Fibroblast of pulmonary artery (primary cell): Measurements from ENCODE around the gene DGCR6L.
"Not testable (repeated sequence)": the region's sequence is repeated elsewhere in the genome, so short reads cannot be mapped to it uniquely, and the experiment has no call there.

Experiments used
- DNase-seq: peaks from one replicate; pipeline ENCODE4 v3.0.0-alpha.2; 2010; ENCODE audit warnings: low read depth
- H3K4me3 ChIP-seq: replicated peaks from 2 replicates; pipeline ENCODE4 v1.5.1; 2011; ENCODE audit warnings: low read depth, mild to moderate bottlenecking, control low read depth, low read length, moderate library complexity
- TF ChIP-seq, protein P1 (sequence below): IDR thresholded peaks from 2 replicates; pipeline ENCODE4 v1.5.1; 2011; ENCODE audit warnings: mild to moderate bottlenecking, control low read depth, low read length, inconsistent platforms; ENCODE audit errors: missing control alignments

The DGCR6L gene

GRCh38 chr22:20312396-20313191 is 7.3 kb downstream of the DGCR6L start:
- no peak overlapping the region for H3K4me3 ChIP-seq
- no peak for DNase-seq
- TF ChIP-seq, protein P1, sequence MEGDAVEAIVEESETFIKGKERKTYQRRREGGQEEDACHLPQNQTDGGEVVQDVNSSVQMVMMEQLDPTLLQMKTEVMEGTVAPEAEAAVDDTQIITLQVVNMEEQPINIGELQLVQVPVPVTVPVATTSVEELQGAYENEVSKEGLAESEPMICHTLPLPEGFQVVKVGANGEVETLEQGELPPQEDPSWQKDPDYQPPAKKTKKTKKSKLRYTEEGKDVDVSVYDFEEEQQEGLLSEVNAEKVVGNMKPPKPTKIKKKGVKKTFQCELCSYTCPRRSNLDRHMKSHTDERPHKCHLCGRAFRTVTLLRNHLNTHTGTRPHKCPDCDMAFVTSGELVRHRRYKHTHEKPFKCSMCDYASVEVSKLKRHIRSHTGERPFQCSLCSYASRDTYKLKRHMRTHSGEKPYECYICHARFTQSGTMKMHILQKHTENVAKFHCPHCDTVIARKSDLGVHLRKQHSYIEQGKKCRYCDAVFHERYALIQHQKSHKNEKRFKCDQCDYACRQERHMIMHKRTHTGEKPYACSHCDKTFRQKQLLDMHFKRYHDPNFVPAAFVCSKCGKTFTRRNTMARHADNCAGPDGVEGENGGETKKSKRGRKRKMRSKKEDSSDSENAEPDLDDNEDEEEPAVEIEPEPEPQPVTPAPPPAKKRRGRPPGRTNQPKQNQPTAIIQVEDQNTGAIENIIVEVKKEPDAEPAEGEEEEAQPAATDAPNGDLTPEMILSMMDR: no peak

DNA sequence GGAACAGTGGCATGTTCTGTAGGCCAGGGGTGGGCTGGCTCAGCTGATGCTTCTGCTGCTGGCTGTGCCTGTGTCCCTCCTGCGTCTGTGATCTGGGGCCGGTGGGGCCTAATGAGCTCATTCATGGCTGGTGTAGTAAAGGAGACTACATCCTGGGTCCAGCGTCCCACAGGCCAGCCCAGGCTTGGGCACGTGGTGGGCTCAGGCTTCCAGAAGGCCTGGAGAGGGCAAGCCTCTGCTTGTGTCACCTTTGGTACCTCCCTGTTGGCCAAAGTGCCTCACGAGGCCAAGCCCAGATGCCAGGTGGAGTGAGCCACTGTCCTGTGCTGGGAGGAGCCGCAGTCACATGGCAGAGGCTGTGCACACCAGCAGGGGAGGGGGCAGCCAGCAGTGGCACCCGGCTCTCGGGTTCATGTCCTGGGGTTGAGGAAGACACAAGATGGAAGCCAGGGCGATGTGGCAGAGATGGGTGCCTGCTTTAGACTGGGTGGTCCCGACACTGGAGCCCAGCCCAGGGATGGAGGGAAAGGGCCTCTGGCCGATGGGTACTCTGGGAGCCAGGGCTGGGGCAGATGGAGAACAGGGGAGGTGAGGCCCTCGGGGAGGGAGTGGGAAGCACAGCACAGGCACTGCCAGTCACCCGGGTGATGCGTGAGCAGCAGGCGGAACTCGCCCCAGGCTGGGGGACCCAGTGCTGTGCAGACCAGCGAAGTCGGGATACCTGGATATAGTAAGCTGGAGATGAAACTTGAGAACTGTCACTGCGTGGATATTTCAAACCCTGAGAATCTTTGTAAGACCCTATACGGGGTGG is 8.4 kb downstream of the DGCR6L start:
- not testable (repeated sequence) for DNase-seq, H3K4me3 ChIP-seq

- H3K4me3 ChIP-seq, DNase-seq: not testable (repeated sequence)
Measured at GRCh38 chr22:20310773-20311172, 9.1 kb downstream of the DGCR6L start.

- H3K4me3 ChIP-seq, DNase-seq: not testable (repeated sequence)
Measured at GRCh38 chr22:20310180-20310579, 9.7 kb downstream of the DGCR6L start.

- not testable (repeated sequence) for H3K4me3 ChIP-seq, DNase-seq
Measured at GRCh38 chr22:20308806-20309650, 10.8 kb downstream of the DGCR6L start.

DNA sequence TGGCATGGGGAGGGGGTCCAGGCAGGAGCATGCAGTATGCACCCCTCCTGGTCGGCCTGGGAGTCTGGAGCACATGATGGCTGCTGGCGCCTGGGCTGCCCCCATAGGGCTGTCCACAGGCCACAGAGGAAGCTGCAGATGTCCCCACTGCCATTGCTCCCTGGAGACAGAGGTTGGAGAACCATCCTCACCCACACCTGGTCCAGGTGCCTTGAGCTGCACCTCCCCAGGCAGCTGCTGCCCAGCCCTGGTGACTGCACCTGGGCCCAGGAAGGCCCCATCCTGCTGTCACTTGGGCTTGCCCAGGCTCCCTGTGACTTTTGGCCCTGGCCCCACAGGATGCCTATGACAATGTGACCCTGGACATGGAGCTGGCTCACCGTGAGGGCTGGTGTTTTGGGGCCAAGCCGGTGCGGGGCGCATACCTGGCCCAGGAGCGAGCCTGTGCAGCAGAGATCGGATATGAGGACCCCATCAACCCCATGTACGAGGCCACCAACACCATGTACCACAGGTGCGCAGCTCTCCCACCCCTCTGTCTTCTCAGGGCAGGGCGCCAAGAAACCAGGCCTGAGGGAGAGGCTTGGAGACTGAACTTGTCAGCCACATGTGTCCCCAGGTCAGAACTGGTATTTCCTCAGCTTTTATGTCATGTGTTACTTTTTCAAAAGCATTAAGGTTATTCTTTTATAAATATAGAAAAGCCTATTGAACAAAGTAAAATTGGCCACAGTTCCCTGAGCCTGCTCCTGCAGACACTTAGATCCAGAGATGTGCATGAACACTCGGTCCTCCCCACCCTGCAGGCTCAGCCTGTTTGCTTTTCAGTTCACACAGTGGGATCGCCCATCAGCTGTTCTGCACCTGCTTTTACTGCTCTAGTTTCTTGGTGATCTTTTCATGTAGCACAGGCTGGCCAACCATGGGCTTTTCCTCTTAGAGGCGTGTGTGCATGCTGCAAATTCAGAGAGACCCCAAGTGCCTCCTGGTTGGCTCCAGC is 12.1 kb downstream of the DGCR6L start:
- not testable (repeated sequence) for DNase-seq, H3K4me3 ChIP-seq

DNA sequence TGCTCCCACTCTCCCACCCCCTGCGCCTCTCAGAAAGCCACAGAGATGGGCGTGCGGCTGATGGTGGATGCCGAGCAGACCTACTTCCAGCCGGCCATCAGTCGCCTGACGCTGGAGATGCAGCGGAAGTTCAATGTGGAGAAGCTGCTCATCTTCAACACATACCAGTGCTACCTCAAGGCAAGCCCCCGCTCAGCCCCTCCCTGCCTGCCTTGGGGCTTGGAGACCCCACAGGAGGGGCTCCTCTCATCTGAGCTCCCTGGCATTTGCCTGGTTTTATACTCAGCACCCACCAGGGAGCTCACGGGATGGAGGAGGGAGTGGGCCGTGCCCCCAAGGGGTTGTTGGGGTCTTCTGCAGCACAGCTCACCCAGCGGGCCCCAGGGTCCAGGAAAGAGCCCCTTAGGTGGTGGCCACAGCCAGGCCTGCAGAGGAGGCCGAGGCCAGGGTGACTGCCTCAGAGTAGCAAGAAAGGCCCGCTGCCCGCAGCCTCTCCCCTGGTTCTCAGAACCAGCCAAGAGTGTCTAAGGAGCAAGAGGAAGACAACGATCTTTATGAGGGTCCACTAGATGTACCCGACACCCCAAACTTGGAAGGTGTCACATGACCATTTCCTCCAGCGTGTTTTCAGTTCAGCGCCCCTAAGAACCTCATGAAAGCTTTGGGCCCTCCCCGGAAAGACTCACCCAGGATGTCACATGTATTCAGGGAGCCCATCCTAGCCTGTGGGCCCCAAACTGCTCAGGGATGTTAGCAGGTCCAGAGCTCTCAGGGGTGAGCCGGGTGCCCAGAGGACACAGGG is 13.0 kb downstream of the DGCR6L start:
- DNase-seq, H3K4me3 ChIP-seq: not testable (repeated sequence)

DNA sequence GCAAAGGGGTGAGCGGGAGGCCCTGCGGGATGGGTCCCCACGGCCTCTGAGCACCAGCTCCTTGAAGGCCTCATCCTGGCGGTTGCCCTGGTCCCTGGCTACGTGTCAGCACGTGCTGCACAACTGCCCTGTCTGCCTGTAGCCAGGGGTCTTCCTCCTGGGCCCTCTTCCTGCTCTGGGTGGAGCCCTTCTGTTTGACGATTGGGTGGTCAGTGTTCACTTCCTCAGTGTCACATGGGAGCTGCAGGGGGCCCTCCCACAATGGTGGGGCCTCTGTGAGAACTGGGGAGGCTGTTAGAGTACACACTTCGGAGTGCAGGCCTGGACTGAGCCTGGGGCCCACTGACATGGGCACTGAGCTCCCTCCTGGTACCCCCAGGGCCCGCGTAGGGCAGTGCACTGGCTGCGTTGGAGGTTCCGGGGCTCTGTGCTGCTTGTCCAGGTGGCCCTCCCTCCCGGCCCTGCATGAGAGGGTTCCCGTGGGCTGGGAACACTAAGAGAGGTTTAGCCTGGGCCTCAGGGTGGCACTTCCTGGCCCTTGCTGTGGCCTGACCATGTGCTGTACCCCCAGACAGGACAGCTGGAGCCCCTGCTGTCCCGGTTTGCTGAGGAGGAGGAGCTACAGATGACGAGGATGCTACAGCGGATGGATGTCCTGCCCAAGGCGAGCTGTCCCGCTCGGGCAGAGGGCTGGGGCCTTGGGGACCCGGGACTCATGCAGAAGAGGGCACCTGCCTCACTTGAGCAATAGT is 13.8 kb downstream of the DGCR6L start:
- no peak for DNase-seq
- H3K4me3 ChIP-seq: no peak overlapping the region
- TF ChIP-seq, protein P1: no peak

- not testable (repeated sequence) for H3K4me3 ChIP-seq, DNase-seq
Measured at GRCh38 chr22:20305230-20305893, 14.5 kb downstream of the DGCR6L start.
